Fibroblast of skin of scalp (primary cell): ENCODE results near the gene LRRC15.

Experiments
- DNase-seq: peaks from one replicate; pipeline ENCODE4 v3.0.0-alpha.2; 2013

LRRC15 gene

DNA sequence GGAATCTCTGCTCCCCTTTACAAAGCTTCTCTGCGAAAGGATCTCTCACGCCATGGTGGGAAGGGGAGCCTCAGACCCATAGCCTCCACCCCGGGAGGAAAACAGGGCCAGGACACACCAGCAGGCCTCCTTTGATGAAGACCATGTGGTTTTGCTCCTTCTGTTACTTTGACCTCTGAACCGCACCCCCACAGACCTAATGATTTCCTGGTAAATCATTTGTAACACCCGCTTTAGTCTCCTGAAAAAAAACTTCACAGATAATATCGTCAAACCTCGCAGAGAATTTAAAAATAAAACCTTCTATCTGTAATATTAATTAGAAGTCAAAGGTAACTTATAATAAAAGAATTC lies 36.7 kb downstream of the LRRC15 start:
- no peak for DNase-seq

DNA sequence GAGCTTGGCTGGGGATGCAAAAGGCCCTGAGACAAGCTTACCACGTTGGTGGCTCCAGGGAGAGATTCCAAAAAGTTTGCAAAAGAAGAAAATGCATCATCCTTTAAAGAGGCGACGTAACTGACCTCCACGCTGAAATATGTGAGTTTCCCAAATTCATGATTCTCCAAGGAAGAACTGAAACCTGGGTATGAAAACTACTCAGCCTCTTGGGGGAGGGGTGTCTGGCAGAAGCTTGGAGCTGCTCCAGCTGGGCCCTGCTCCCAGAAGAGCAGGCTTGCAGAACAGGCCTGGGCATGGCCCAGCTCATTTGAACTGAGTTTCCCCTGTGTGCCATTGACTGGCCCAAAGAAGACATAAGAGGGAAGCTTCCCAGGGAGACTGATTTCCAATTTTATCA lies 39.0 kb downstream of the LRRC15 start:
- peak; percentile 73 for DNase-seq

DNA sequence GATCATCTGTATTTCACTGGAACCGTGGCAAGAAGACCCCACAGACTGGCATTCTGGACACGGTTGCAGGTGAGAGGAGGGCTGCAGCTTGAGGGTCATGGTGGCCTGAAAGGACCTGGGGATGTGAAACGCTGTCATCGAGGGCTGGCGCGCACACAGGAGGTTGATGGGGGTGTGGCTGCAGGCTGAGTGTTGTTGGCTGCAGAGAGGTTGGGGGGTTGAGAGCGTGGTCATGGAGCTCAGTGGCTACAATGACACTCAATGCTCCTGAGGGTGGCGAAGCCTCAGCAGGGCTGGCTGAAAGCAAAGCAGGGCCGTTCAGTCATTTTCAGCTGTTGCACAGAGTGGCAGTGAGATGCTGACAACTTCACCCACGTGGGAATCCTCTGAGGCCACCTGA lies 39.4 kb downstream of the LRRC15 start:
- no peak for DNase-seq

DNA sequence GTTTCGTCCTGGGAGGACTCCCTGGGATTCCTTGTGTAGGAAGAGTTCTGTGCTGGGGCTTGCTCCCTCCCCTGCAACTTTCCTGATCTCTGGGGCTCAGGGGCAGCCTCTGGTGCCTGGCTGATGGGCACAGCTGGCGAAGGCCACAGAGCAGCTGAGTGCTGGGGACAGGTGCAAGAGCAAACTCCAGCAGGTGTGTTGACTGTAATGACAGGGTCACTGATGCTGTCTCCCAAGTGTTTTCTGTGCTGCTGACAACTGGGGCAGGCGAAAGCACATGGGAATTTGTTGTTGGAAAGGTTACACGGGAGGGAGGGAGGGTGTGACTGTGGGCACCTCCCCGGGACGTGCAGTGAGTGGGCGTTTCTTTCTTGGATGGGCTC lies 40.0 kb downstream of the LRRC15 start:
- DNase-seq, result no peak

DNA sequence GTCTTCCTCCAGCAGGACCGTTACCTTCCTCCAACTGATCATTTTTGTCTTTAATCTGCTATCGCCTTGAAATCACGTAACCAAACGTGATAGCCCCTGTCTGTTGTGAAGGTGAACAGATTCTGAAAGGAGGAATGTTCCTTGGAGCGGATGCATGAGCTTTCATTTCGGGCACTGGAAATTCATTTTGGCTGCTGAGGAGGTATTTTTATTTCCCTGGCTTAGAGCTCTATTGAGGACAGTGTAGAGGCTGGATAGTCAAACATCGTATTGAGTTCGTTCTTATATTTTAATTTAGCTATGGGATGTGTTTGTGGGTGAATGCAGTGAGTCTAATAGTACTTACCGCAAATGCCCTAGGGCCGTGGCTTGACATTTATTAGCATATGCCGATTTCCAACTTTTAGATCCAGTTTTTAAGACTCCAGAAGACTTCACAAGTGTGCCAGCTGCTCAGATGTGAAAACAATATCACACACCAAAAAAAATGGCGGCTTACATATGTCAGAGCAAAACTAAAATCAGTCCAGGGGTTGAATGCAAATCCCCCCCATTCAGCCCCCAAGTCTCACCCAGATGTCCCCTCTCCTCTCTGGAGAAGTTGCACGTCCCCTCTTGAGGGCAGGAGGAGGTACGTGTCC lies 40.5 kb downstream of the LRRC15 start:
- no peak for DNase-seq

DNA sequence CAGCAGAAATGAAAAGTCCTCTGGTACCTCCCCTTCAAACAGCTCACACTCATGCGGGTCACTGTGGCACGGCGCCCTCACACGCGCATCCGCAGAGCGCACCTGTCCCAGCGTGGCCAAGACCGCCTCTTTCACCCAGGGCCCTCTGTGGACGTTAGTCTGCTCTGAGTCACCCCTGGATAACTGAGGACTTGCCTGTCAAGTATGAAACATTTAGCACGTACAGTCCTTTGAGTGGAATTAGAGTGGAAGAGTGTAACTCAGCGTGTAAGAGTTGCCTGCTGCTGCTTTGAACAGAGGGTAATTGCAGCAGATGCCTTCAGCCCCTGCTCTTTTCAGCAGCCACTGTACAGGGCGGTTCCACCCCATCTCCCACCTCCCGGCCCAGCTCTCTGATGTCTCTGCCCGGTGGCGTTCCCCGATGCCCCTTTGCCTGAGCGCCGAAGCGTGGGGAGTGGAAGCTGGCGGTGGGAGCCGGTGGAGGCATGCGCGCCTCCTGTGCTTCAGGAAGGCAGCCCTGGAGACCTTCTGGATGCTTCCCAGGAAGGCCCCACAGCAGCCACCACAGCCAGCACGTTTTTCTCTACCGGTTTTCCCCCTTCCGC lies 41.4 kb downstream of the LRRC15 start:
- peak; percentile 67 for DNase-seq

DNA sequence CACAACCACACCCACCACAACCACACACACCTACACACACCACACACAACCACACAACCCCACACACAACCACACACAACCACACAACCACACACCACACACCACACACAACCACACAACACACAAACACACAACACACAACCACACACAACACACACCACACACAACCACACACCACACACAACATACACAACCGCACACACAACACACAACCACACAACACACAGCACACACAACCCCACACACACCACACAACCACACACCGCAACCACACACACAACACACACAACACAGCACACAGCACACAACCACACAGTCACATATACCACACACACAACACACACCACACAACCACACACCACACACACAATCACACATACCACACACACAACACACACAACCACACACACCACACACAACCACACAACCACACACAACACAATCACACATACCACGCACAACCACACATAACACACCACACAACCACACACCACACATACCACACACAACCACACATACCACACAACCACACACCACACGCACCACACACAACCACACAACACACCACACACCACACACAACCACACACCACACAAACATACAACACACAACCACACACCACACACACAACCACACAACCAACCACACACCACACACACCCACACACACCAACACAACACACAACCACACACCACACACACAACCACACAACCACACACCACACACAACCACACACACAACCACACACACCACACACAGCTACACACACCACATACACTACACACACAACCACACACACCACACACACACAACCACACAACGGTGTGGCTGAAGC lies 42.1 kb downstream of the LRRC15 start:
- peak; percentile 38 for DNase-seq

DNA sequence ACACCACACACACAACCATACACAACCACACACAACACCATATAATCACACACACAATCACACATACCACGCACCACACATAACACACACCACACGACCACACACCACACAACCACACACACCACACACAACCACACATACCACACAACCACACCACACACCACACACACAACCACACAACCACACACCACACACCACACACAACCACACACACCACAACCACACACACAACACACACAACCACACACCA lies 42.6 kb downstream of the LRRC15 start:
- no peak for DNase-seq

DNA sequence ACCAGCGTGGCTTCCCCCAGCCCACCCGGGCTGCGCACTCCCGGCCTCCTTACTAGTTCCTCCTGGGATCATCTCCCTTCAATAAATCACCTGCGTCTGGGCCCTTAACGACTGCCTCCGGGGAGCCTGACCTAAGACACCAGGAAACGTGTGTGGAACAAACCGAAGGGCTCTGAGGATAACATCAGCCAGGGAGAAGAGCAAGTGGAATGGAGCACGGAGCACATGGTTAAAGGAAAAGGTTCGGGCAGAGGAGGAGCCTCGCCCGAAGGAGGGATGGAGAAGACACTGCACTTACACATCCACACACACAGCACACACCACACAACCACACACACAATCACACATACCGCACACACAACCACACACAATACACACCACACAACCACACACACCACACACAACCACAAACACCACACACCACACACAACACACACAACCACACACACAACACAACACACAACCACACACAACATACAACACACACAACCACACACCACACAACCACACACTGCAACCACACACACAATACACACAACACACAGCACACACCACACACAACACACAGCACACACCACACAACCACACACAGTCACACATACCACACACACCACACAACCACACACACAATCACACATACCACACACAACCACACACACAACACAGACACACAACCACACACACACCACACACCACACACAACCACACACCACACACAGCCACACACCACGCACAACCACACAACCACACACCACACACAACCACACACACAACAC lies 43.2 kb downstream of the LRRC15 start:
- DNase-seq, result peak; percentile 34

DNA sequence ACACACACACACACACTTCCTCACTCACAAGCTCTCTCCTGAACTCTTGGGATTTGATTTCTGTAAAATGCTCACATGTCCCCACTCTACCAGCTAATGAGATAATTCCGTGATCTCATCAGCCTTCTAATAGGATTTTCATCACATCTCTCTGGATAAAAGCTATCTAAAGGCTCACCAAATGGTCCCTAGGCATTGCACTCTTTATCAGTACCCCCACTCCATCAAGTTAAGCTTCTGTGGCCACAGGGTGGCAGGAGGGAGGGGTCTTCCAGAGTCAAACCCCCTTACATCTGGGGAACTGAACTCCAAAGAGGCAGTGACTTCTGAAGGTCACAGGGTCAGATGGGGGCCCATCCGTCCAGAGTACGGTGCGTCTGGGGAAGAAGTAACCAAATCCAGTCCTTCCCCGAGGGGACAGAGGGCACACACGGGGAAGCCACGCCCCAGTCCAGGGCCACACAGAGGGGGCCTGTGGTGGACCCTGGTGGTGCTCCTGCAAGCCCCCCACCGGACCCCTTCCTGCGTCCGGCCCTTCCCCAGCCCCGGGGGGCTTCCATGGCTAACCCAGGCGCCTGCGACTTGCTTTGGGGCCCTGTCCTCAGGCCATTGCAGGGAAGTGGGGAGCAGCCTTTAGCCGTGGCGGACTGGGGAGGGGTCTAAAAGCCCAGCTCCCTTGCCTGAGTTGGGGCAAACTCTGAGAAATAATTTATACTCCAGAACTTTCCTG lies 44.0 kb downstream of the LRRC15 start:
- no peak for DNase-seq

DNA sequence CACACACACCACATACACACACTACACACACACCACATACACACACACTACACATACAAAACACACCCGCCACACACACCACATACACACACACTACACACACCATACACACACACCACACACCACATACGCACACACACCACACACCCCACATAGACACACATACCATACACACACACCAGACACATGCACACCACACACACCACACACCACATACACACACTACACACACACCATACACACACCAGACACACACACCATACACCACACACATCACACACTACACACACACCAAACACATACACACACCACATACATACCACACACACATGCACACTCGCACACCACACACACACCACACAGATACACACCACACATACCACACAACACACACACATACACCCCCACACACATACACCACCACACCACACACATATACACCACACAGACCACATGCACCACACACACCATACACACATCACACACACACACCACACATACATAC lies 44.7 kb downstream of the LRRC15 start:
- no peak for DNase-seq

DNA sequence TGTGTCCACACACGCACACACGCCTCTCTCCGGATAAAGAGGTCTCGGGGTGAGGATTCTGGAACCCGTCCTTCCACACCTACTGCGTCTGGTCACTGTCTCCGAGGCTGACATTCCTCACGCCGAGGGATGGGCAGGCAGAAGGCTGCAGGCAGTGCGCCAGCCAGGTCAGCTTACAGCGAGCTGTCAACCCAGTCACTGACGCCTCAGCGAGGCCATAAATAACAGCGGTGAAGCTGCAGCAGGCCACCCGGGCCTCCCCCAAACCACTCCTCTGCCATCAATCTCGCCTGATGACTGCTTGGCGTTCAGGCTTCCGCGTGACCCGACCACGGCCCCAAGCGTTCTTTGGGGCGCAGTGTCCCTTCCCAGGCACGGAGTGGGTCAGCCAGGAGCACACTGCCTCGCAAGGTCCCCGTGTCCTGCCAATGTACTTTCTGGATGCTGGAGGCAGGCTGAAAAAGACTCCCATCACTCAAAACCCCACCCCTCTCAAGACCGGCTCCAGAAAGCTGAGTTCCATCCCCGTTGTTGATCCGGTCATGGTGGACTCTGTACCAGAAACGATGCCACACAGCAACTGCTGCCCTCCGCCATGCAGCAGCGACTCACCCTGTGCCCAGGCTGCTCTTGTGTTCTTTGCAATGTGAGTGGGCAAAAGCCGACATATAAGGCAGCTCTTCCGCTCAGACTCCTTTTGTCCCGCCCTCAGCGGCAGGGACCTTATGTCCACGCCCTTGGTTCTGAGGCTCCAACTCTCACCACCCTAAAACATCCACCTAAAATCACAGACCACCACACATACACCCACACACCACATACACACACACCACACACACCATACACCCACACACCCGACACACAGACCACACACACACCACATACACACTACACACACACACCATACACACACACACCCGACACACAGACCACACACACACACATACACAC lies 45.5 kb downstream of the LRRC15 start:
- peak; percentile 59 for DNase-seq

DNA sequence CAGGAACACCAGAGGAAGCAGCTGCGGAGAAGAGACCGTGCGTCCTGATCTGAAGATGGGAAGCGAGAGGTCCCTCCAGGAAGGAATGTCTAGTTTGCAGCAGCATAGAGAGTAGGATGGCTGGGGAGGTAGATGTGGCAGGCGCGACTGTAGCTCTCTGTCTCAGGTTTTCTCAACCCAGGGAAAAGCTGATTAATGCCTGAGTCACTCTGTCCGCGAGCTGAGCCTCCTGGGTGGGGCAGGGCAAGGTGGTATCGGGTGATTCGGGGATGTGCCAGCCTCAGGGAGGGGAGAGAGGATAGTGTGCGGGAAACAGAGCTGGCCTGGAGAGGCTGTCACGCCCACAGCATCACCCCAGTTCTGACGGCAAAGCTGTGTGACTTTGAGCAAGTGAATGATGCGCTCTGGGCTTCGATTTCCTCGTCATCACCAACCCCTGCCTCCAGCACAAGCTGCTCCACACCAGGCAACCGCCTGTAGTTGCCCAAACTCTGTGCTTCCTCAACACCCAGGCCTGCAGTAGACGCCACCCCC lies 46.8 kb downstream of the LRRC15 start:
- DNase-seq, result peak; percentile 57

DNA sequence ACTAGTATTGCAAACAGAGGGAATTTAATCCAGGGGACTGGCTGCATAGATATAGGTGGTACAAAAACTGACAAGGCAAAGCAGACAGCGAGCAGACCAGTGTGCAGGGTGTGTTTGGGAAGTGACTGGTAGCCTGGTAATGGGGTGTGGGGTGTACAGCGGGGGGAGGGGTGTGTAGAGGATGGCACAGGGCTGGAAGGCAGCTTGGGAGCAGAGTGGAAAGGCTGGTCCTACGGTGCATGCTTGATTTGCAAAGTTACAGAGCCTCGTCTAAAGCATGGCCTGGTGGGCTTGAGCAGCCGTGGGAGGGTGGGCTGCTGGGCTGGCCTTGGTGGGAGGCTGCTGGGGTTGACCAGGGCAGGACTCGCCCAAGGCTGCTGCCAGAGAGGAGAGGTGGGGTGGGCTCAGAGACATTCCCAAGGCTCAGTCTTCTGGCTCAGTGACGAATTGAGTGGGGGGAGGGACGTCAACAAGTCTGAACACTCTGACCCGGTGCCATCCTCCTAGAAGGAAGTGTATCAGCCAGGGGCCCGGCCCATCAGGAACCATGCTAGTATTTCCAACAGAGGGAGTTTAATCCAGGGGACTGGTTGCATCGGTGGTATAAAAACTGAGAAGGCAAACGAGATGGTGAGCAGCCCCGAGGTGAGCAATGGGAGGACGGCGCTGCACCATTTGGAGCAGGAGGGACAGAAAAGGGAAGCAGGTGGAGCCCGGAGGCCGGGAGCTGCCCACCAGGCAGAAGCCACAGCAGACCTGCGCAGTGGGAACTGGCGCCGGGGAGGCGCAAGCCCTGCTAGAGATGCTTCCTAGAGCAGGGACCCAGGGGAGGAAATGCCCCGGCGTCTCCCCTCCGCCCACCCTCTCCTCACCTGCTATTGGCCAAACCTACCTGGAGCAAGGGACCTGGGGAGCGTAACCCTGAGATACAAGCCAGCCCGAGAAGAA lies 47.6 kb downstream of the LRRC15 start:
- no peak for DNase-seq

DNA sequence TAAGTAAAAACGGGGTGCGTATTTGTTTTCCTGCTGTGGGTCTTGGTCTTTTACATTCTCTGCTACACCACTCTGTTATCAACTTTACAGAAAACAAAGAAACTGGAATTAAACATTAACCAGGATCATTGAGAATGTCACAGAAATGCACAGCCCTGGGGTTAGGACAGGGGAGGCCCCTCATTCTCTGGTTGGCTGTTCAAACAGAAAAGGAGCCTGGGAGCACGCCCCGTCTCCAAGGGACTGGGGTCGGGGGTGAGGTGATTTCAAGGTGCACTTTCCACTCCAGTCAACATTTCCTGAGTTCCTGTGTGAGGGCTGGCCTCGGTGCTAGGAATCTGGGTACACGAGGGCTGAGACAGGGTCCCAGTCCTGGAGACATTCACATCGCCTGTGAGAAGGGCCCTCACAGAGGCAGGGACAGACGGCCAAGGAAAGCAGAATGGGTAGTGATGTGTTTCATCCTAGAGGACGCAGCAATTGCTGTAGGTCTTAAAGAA lies 48.7 kb downstream of the LRRC15 start:
- no peak for DNase-seq

DNA sequence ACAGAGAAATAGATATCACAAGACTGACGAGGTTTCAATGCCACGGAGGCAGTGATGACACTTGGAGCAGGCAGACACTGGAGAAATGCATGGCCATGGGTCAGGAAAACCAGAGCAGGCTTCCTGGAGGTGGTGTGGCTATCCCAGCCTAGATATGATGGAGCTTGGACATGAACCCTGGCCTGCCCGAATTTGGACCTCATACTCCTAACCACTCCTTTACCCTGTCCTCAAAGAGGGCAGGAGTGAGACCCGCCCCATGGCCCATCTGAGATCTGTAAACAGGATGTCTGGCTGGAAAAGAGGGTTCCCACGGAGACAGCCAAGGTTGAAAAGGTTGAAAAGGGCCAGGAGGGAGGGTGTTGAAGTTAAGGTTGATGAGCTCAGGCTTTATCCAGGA lies 49.4 kb downstream of the LRRC15 start:
- DNase-seq, result no peak

DNA sequence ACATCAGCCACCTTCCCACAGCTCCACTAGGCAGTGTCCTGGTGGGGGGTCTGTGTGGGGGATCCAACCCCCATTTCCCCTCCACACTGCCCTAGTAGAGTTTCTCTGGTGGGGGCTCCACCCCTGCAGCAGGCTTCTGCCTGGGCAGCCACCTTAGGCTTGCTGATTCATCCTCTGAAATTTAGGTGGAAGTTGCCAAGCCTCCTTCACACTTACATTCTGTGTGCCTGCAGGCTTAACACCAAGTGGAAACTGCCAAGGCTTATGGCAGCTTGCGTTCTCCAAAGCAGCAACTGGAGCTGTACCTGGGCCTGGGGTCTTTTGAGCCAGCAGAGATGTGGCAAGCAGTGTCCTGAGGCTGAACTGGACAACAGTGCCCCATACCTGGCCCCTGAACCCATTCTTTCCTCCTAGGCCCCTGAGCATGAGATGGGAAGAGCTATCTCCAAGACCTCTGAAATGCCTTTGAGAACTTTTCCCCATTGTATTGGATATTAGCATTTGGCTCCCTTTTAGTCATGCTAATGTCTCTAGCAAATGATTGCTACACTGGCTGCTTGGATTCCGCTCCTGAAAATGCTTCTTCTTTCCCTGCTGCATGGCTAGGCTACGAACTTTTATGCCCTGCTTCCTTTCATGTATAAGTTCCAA lies 50.9 kb downstream of the LRRC15 start:
- DNase-seq, result no peak

DNA sequence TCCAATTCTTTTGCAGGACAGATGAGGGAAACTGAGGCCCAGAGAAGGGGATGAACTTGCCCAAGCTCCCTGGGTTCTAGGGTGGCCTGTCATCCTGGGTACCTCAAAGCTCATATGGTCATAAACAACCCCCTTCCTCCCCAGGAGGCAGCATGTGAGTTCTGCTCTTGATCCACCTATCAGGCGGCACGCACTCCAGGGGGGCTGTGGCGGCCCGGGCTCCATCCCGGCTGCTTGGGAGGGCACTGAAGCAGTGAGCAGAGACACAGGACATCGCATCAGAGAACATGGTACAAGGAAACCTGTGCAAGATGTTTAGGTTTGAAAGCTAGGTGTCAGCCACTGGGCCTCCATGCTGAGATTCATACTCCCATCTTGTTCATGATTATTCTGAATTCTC lies 52.6 kb downstream of the LRRC15 start:
- DNase-seq, result no peak

DNA sequence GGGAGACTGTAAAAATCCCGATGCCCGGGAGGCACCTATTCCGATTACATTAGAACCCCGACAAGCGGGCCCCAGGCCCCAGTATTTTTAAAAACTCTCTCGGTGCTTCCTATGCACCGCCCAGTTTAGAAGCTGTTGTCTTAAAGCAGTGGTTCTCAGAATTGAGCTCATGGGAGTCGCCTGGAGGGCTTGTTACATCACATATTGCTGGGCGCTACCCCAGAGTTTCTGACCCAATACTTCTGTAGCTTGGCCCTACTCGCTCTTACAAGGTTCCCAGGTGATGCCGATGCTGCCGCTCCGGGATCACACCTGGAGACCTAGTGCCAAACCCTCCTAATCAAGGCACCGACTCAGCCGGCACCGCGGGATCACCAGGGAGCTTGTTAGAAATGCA lies 53.6 kb downstream of the LRRC15 start:
- no peak for DNase-seq
